IPS-18c (cell line): Measurements from ENCODE around the gene ZNF500.

Experiments used
- H3K4me3 ChIP-seq: 2 replicates; pipeline ENCODE4 v1.7.0; 2013; ENCODE audit warnings: low read depth, mild to moderate bottlenecking, low read length, moderate library complexity; ENCODE audit not compliant: insufficient read depth
- H3K9me3 ChIP-seq: one replicate; pipeline ENCODE4 v1.6.1; 2013; ENCODE audit warnings: mild to moderate bottlenecking, low read length, moderate library complexity; ENCODE audit not compliant: control insufficient read depth, insufficient read depth

The ZNF500 gene

GRCh38 chr16:4734730-4735535 is 32.0 kb downstream of the ZNF500 start:
- H3K4me3 ChIP-seq = peak overlapping the region; percentile 98
- no peaks in the 10 kb centered on the region for H3K9me3 ChIP-seq

GRCh38 chr16:4734063-4734729 is 32.8 kb downstream of the ZNF500 start, which contains the start of the genes ANKS3 and DNAAF8:
Gene ANKS3, minus strand, starts transcription at chr16:4734271. Its CDS starts 4,122 bp downstream, at chr16:4730149.
Gene DNAAF8, plus strand, starts transcription at chr16:4734537. Its CDS starts 1,978 bp downstream, at chr16:4736515.
- no peaks in the 10 kb centered on the region for H3K9me3 ChIP-seq

DNA sequence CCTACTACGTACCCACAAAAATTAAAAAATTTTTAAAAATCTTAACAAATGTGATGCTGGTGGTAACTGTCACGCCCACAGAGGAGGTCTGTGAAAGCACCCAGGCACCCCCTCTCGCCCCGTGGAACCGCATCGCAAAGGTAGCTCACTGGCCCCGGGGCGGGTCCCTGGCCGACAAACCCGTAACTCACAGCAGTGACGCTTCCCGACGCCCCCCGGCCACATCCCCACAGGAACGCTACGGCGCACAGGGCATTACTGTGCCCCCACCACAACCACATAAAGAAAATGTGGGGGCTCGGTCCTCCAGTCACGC is 33.3 kb downstream of the ZNF500 start:
- Histone ChIP-seq H3K9me3 (no peaks in the 10 kb centered on the region), H3K4me3 (peak overlapping the region; percentile 98)

More at GRCh38 chr16:4734063-4734729, 32.8 kb downstream of the ZNF500 start, which contains the start of the genes ANKS3 and DNAAF8:
- peak within 1 kb of the TSS; percentile 98 for H3K4me3 ChIP-seq

DNA sequence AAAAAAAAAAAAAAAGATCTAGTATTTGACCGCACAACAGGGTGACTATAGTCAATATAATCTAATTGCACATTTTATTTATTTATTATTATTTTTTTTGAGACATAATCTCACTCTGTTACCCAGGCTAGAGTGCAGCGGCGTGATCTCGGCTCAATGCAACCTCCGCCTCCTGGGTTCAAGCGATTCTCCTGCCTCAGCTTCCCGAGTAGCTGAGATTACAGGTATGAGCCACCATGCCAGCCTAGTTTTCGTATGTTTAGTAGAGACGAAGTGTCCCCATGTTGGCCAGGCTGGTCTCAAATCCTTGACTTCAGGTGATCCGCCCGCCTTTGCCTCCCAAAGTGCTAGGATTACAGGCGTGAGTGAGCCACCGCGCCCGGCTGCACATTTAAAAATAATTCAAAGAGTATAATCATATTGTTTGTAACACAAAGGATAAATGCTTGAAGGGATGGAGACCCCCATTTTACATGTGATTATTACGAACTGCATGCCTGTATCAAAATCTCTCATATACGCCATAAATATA is 33.7 kb downstream of the ZNF500 start:
- Histone ChIP-seq H3K4me3 (peak overlapping the region; percentile 98), H3K9me3 (no peaks in the 10 kb centered on the region)

DNA sequence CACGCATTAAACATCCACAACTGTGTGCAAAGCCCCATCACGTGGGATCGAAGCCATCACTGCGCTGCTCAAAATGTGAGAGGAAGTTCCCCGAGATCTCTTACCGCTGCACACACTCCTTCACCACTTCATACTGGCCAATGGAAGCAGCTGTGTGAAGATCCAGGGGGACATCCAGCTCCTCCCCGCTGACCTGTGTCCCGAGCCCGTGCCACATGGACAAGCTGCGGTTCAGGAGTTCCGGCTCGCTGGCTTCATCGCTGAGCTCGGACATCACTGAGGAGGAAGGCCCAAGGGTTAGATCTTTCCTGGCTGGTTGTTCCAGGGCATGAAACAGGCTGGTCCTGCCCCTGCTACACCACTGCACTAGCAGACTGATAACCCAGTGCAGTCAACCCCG is 37.1 kb downstream of the ZNF500 start:
- no peaks in the 10 kb centered on the region for H3K9me3 ChIP-seq
- H3K4me3 ChIP-seq = no peak overlapping the region

GRCh38 chr16:4728676-4729075 is 38.3 kb downstream of the ZNF500 start:
- Histone ChIP-seq H3K4me3 (no peak overlapping the region), H3K9me3 (no peaks in the 10 kb centered on the region)

DNA sequence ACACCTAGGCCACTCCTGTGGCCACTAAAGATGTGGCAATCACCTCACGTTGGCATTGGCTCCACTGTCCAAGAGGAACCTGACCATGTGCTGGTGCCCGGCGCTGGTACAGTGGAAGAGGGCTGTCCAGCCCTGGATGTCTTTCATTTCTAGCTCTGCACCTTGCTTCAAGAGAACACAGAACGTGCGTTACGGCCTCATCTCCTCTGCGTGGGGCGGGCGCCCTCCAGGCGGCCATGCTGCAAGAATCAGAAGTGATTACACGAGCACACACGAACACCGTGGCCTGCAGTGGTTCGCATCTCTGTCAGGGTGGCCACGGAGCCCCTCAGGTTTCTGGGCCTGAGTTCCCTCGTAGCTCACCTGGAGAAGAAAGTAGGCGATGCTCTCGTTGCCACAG is 40.3 kb downstream of the ZNF500 start:
- Histone ChIP-seq H3K4me3 (no peak overlapping the region), H3K9me3 (no peaks in the 10 kb centered on the region)

GRCh38 chr16:4724661-4725270 is 42.2 kb downstream of the ZNF500 start:
- H3K4me3 ChIP-seq = no peak overlapping the region
- H3K9me3 ChIP-seq = no peaks in the 10 kb centered on the region

GRCh38 chr16:4723071-4723767 is 43.7 kb downstream of the ZNF500 start:
- H3K4me3 ChIP-seq = no peak overlapping the region
- no peaks in the 10 kb centered on the region for H3K9me3 ChIP-seq

DNA sequence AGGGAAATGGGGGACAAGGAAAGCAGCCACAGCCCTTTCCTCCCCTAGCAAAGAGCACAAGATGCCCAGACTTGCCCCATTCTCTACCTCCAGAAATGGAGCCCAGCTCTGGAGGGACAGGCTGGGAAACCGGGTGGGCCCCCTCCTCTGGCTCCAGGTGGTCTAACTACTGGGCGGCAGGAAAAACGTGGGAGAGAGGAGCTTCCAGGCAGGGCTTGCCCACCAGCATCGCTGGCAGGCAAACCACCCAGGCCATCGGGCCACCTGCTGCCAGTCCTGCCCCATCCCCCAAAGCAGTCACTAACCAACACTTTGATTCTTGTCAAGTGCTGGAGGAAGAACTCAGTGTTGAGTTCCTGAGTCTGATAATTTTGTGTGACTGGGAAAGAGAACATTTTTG is 48.5 kb downstream of the ZNF500 start:
- no peak overlapping the region for H3K4me3 ChIP-seq
- no peaks in the 10 kb centered on the region for H3K9me3 ChIP-seq

DNA sequence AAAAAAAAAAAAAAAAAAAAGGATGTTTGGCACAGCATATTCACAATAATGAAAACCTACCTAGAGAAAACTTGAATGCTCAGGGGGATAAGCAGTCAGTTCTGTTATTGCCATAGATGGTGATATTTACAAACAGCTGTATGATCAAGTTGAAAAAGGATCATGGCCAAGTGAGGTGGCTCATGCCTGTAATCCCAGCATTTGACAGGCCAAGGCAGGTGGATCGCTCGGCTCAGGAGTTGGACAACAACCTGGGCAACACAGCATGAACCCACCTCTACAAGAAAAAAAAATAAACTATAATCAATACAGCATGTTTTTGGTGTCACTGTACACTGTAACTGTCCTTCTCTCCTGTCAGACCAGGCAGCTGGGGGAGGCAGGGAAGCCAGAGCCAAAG is 52.0 kb downstream of the ZNF500 start:
- H3K4me3 ChIP-seq = no peak overlapping the region
- no peaks in the 10 kb centered on the region for H3K9me3 ChIP-seq

- no peaks in the 10 kb centered on the region for H3K9me3 ChIP-seq
Measured at GRCh38 chr16:4713663-4714501, 53.1 kb downstream of the ZNF500 start.

DNA sequence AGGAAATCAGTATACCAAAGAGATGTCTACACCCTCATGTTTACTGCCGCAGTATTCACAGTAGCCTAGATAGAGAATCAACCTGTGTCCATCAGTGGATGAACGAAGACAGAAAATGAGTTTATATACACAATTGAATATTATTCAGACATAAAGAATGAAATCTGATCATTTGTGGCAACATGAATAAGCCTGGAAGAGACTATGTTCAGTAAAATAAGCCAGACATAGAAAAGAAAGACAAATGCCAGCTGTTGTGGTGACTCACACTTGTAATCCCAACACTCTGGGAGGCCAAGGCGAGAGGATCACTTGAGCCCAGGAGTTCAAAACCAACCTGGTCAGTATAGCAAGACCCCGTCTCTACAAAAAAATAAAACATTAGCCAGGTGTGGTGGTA is 57.5 kb downstream of the ZNF500 start:
- Histone ChIP-seq H3K9me3 (no peaks in the 10 kb centered on the region), H3K4me3 (no peak overlapping the region)

More at GRCh38 chr16:4713663-4714501, 53.1 kb downstream of the ZNF500 start:
- no peak overlapping the region for H3K4me3 ChIP-seq

- no peak overlapping the region for H3K4me3 ChIP-seq
- no peaks in the 10 kb centered on the region for H3K9me3 ChIP-seq
Measured at GRCh38 chr16:4706871-4707270, 60.1 kb downstream of the ZNF500 start.

DNA sequence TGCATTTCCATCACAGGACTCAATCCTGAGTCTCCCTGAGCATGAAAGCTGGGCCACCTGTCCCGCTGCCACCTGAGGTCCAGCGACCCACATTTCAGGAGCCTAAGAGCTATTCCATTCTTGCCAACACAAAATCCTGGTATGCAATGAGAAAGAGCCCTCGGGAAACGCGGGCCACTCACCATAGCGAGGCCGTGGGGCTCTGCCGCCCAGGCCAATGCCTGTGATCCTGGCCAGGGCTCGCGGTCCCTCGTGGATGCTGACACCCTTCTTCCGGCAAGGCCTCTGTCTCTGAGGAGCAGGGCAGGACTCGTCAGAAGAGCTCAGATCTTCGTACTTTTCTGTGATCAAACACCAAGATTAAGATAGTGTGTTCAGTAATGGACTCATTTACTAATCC is 62.0 kb downstream of the ZNF500 start:
- H3K4me3 ChIP-seq = no peak overlapping the region
- no peaks in the 10 kb centered on the region for H3K9me3 ChIP-seq

- no peak overlapping the region for H3K4me3 ChIP-seq
- no peaks in the 10 kb centered on the region for H3K9me3 ChIP-seq
Measured at GRCh38 chr16:4704491-4704890, 62.5 kb downstream of the ZNF500 start.
